AG08396 (cell line): ENCODE measurements around the gene PC.
A peak's percentile ranks its signal among the peaks of the same experiment; 100 is the strongest.

Experiments
- DNase-seq: peaks from one replicate; pipeline ENCODE4 v3.0.0; 2012; ENCODE audit warnings: low spot score, mixed read lengths

Gene PC

GRCh38 chr11:66853242-66854229 is 104.6 kb downstream of the PC start:
- DNase-seq: no peak

GRCh38 chr11:66852466-66853241 is 105.5 kb downstream of the PC start:
- DNase-seq: no peak

GRCh38 chr11:66851698-66852465 is 106.3 kb downstream of the PC start:
- DNase-seq: no peak

GRCh38 chr11:66851239-66851596 is 107.0 kb downstream of the PC start:
- no peak for DNase-seq

- no peak for DNase-seq
Observed at GRCh38 chr11:66850588-66851238, 107.5 kb downstream of the PC start.

GRCh38 chr11:66850235-66850587 is 108.0 kb downstream of the PC start:
- DNase-seq: no peak

- DNase-seq: no peak
Observed at GRCh38 chr11:66849501-66850234, 108.5 kb downstream of the PC start.

- no peak for DNase-seq
Observed at GRCh38 chr11:66848671-66849500, 109.3 kb downstream of the PC start.

GRCh38 chr11:66847461-66848232 is 110.5 kb downstream of the PC start:
- DNase-seq: no peak

GRCh38 chr11:66846671-66847091 is 111.5 kb downstream of the PC start:
- no peak for DNase-seq

- DNase-seq: no peak
Observed at GRCh38 chr11:66845876-66846212, 112.3 kb downstream of the PC start.

GRCh38 chr11:66845143-66845875 is 112.9 kb downstream of the PC start:
- no peak for DNase-seq

GRCh38 chr11:66844496-66845142 is 113.6 kb downstream of the PC start:
- DNase-seq: no peak

GRCh38 chr11:66843776-66844495 is 114.2 kb downstream of the PC start:
- no peak for DNase-seq

GRCh38 chr11:66842896-66843775 is 115.0 kb downstream of the PC start, which contains the start of gene RCE1:
Gene RCE1 (plus strand): TSS chr11:66843441. CDS start chr11:66843456, 15 bp downstream.
- DNase-seq: peak; percentile 98

- DNase-seq: no peak
Observed at GRCh38 chr11:66842501-66842895, 115.7 kb downstream of the PC start.

GRCh38 chr11:66841861-66842260 is 116.3 kb downstream of the PC start:
- no peak for DNase-seq
